HepG2 (cell line): ENCODE data around the gene KIAA1191. TPM values are rescaled to one million over a fixed set of nuclear protein-coding genes. Genes with fewer than 3 reads are reported as not detected.
A peak's percentile ranks its signal among the peaks of the same experiment; 100 is the strongest.

ENCODE experiments used
- ATAC-seq: fragments of 200-7000 bp; cut with Tn5 transposase; 3 replicates; pipeline ENCODE4 v1.9.1; 2020; ENCODE audit warnings: mild to moderate bottlenecking, moderate library complexity
- BruUV-seq: library from RNA; stranded (reverse); fragments of 400-500 nt; replicated peaks from 2 replicates; lab custom pipeline; 2021; lab: Mats Ljungman, UMichigan
- CTCF ChIA-PET: fragments of 300-600 bp; formaldehyde crosslinking; extraction: SDS; loops from one replicate; lab custom pipeline; 2021; ENCODE audit warnings: low total read pairs, inconsistent platforms, low intra/inter-chr PET ratio; lab: Yijun Ruan, JAX
- POLR2A ChIA-PET: fragments of 350-600 bp; sonication (Branson Sonifier 250); formaldehyde crosslinking; loops from one replicate; lab custom pipeline; 2020; ENCODE audit warnings: antibody characterized with exemption, inconsistent platforms; lab: Yijun Ruan, JAX
- DNase-seq: peaks from one replicate; pipeline ENCODE4 v3.0.0-alpha.2; 2015; ENCODE audit warnings: low spot score
- FAIRE-seq: peaks from 3 replicates; lab custom pipeline; 2011; peaks lifted over from hg19 to GRCh38; lab: Jason Lieb, UNC
- H2AFZ ChIP-seq: one replicate; pipeline ENCODE4 v1.6.1; 2011; ENCODE audit warnings: low read length, inconsistent platforms
- H3K27ac ChIP-seq: fragments of 300-600 bp; 3 replicates; pipeline ENCODE4 v1.8.0; 2011; ENCODE audit warnings: mixed run types, mild to moderate bottlenecking, mixed read lengths, low read length, inconsistent platforms; ENCODE audit not compliant: insufficient read depth; ENCODE audit errors: extremely low read length
- H3K27me3 ChIP-seq, 2 experiments: fragments of 200-600 bp in 1 of 2; 2 replicates in 1 of 2; 3 replicates in 1 of 2; pipeline versions ENCODE4 v1.6.0 to v1.8.0; 2011; ENCODE audit warnings: low read length in 2 of 2, mild to moderate bottlenecking in 2 of 2, moderate library complexity in 2 of 2, inconsistent platforms in 1 of 2; ENCODE audit not compliant: insufficient read depth in 2 of 2, control insufficient read depth in 1 of 2
- H3K36me3 ChIP-seq, 2 experiments: fragments of 200-600 bp in 1 of 2; replicated peaks in 1 of 2; 2 replicates in 1 of 2; 3 replicates in 1 of 2; pipeline versions ENCODE4 v1.5.1 to v1.8.0; 2011; ENCODE audit warnings: low read length in 2 of 2, inconsistent platforms in 1 of 2; ENCODE audit not compliant: insufficient read depth in 2 of 2, control insufficient read depth in 1 of 2
- H3K4me1 ChIP-seq: 2 replicates; pipeline ENCODE4 v1.5.1; 2012; ENCODE audit warnings: low read length, inconsistent platforms; ENCODE audit not compliant: insufficient read depth
- H3K4me2 ChIP-seq: 2 replicates; pipeline ENCODE4 v1.6.0; 2011; ENCODE audit warnings: low read depth, low read length, inconsistent platforms
- H3K4me3 ChIP-seq, 3 experiments: fragments of 200-600 bp in 1 of 3; sonication (generic), shearing (Covaris generic) in 1 of 3; replicated peaks in 1 of 3; 2 replicates each; pipeline ENCODE4 v1.5.1; 2011 to 2016; ENCODE audit warnings: low read length in 3 of 3, inconsistent platforms in 2 of 3, low read depth in 2 of 3, mild to moderate bottlenecking in 2 of 3, control low read depth in 1 of 3, mixed read lengths in 1 of 3; ENCODE audit not compliant: insufficient read depth in 1 of 3
- H3K79me2 ChIP-seq: one replicate; pipeline ENCODE4 v1.6.1; 2011; ENCODE audit warnings: low read length, inconsistent platforms; ENCODE audit not compliant: insufficient read depth
- H3K9ac ChIP-seq: 2 replicates; pipeline ENCODE4 v1.6.0; 2011; ENCODE audit warnings: mild to moderate bottlenecking, low read depth, low read length, inconsistent platforms; ENCODE audit not compliant: insufficient read depth
- H3K9me3 ChIP-seq: 2 replicates; pipeline ENCODE4 v1.5.1; 2012; ENCODE audit warnings: mild to moderate bottlenecking, low read length
- H4K20me1 ChIP-seq: 2 replicates; pipeline ENCODE4 v1.6.0; 2011; ENCODE audit warnings: inconsistent platforms, mild to moderate bottlenecking, low read length, moderate library complexity; ENCODE audit not compliant: insufficient read depth
- BCL6 ChIP-seq: IDR thresholded peaks from 2 replicates; pipeline ENCODE4 v1.6.1; 2016; ENCODE audit warnings: missing genetic modification reagents, missing compliant biosample characterization
- CC2D1A ChIP-seq: sonication (generic); formaldehyde crosslinking; IDR thresholded peaks from 2 replicates; pipeline ENCODE4 v1.8.1; 2023; ENCODE audit warnings: mild to moderate bottlenecking, missing genetic modification reagents
- DMAP1 ChIP-seq: IDR thresholded peaks from 2 replicates; pipeline ENCODE4 v1.6.1; 2016
- HES4 ChIP-seq: sonication (generic); formaldehyde crosslinking; IDR thresholded peaks from 2 replicates; pipeline ENCODE4 v1.9.0; 2021; ENCODE audit warnings: mild to moderate bottlenecking, missing genetic modification reagents, borderline replicate concordance
- KLF13 ChIP-seq: sonication (generic); formaldehyde crosslinking; IDR thresholded peaks from 2 replicates; pipeline ENCODE4 v1.4.0; 2020; ENCODE audit warnings: mild to moderate bottlenecking, missing genetic modification reagents
- LRRFIP1 ChIP-seq: sonication (generic); formaldehyde crosslinking; conservative IDR thresholded peaks from 2 replicates; pipeline ENCODE4 v1.4.0; 2020; ENCODE audit warnings: missing genetic modification reagents
- NAIF1 ChIP-seq: sonication (generic); formaldehyde crosslinking; IDR thresholded peaks from 2 replicates; pipeline ENCODE4 v1.5.0; 2020; ENCODE audit warnings: mild to moderate bottlenecking, missing genetic modification reagents, borderline replicate concordance
- PLSCR1 ChIP-seq: sonication (generic); formaldehyde crosslinking; IDR thresholded peaks from 2 replicates; pipeline ENCODE4 v1.5.0; 2020; ENCODE audit warnings: missing genetic modification reagents, mild to moderate bottlenecking, borderline replicate concordance
- TBX2 ChIP-seq: sonication (generic); formaldehyde crosslinking; IDR thresholded peaks from 2 replicates; pipeline ENCODE4 v1.5.0; 2020; ENCODE audit warnings: missing genetic modification reagents, mild to moderate bottlenecking, borderline replicate concordance
- XBP1 ChIP-seq: sonication (generic); formaldehyde crosslinking; IDR thresholded peaks from 2 replicates; pipeline ENCODE4 v1.5.0; 2020; ENCODE audit warnings: missing genetic modification reagents
- ZNF235 ChIP-seq: sonication (generic); formaldehyde crosslinking; IDR thresholded peaks from 2 replicates; pipeline ENCODE4 v1.8.1; 2023; ENCODE audit warnings: mild to moderate bottlenecking, missing genetic modification reagents, borderline replicate concordance
- ZNF660 ChIP-seq: sonication (generic); formaldehyde crosslinking; IDR thresholded peaks from 2 replicates; pipeline ENCODE4 v1.5.1; 2020; ENCODE audit warnings: mild to moderate bottlenecking, low read depth, missing genetic modification reagents, borderline replicate concordance
- ZNF780A ChIP-seq: sonication (generic); formaldehyde crosslinking; IDR thresholded peaks from 2 replicates; pipeline ENCODE4 v1.8.0; 2022; ENCODE audit warnings: mild to moderate bottlenecking, missing genetic modification reagents, moderate library complexity
- ZSCAN9 ChIP-seq: IDR thresholded peaks from 2 replicates; pipeline ENCODE4 v1.6.1; 2016; ENCODE audit warnings: borderline replicate concordance
- WGBS: methylation state at CpG from one replicate; pipeline ENCODE4 v1.1.6; 2017; ENCODE audit warnings: low lambda C conversion rate; 5-methylcytosine and 5-hydroxymethylcytosine counted together
- in situ Hi-C: cut with HindIII; loops from 2 replicates; pipeline ENCODE4 v1.10.0; 2017; ENCODE audit warnings: low pct_unique_long_range_greater_than_20kb; ENCODE audit not compliant: extremely low pct_ligation_motif_present
- intact Hi-C: fragments of 100-400 bp; cut with micrococcal nuclease; formaldehyde crosslinking; loops from one replicate; pipeline ENCODE4 v1.10.0; 2022; ENCODE audit not compliant: unreplicated experiment
- polyA plus RNA-seq, 8 experiments: library from polyadenylated mRNA; depleted of rRNA in 3 of 8; stranded (reverse) in 7 of 8; unstranded in 1 of 8; fragments of >200 nt; fragmentation: Illumina TruSeq in 4 of 8; extraction: Trizol in 4 of 8; gene quantifications; 2 replicates each; pipeline versions ENCODE4 v1.2.1 to v1.2.3, GENCODE V29; 2011 to 2016; ENCODE audit warnings: low read depth in 4 of 8, missing spikeins in 1 of 8, mixed read lengths in 1 of 8; ENCODE audit not compliant: insufficient read depth in 1 of 8
- total RNA-seq, 5 experiments: library from RNA; depleted of rRNA; stranded (reverse); fragments of >200 nt; fragmentation: Illumina TruSeq; extraction: Trizol; gene quantifications; 2 replicates each; pipeline ENCODE4 v1.2.3, GENCODE V29; 2016; ENCODE audit warnings: low read depth in 1 of 5

Gene KIAA1191
- total and polyA plus RNA-seq, 2 of the 13 experiments (the other 11 are each of a cell fraction or from before 2014, with no cell fraction given), result 63.6 to 103 TPM

GRCh38 chr5:176368726-176369125 is 7.2 kb upstream of the KIAA1191 start:
- Histone ChIP-seq H4K20me1 (no peaks in the 10 kb centered on the region), H3K27me3 (peaks cover 3 to 6% of the 10 kb centered on the region in 2 experiments; a peak in 4 of 5 replicates), H3K4me3 (no peak overlapping the region), H3K4me2 (peak overlapping the region; percentile 23; the same call in 1 of the 2 replicates), H3K9me3 (no peaks in the 10 kb centered on the region), H3K9ac (no peak overlapping the region), H3K4me1 (peaks cover 62% of the 10 kb centered on the region), H2AFZ (no peak overlapping the region), H3K79me2 (no peaks in the 10 kb centered on the region), H3K27ac (no peak overlapping the region), H3K36me3 (no peaks in the 10 kb centered on the region)
- intact Hi-C loops, result no loop called here
- FAIRE-seq, result no peak
- ChIA-PET CTCF (no interaction called here), POLR2A (no interaction called here)
- BruUV-seq, result no TSS peak
- no peak for TF ChIP-seq CC2D1A (CRISPR knock-in tag)
- no peak for TF ChIP-seq ZSCAN9 (CRISPR knock-in tag)
- no peak for TF ChIP-seq ZNF780A (CRISPR knock-in tag)
- TF ChIP-seq HES4 (CRISPR knock-in tag), result no peak
- no peak for TF ChIP-seq DMAP1 (CRISPR knock-in tag)
- TF ChIP-seq ZNF660 (CRISPR knock-in tag), result no peak
- TF ChIP-seq KLF13 (CRISPR knock-in tag), result no peak
- no peak for TF ChIP-seq PLSCR1 (CRISPR knock-in tag)
- no peak for TF ChIP-seq LRRFIP1 (CRISPR knock-in tag)
- no peak for TF ChIP-seq BCL6
- no peak for TF ChIP-seq XBP1 (CRISPR knock-in tag)
- no peak for TF ChIP-seq ZNF235 (CRISPR knock-in tag)
- no peak for TF ChIP-seq NAIF1 (CRISPR knock-in tag)
- no peak for TF ChIP-seq TBX2 (CRISPR knock-in tag)
- no peak for ATAC-seq
- in situ Hi-C loops, result no loop called here
- WGBS, result 49% methylated on average over 5 of the region's 13 CpGs
- no peak for DNase-seq
